Mesodermal cell (in vitro differentiated cells): ENCODE measurements around the gene XYLT1.

Experiments used
- H3K27ac ChIP-seq: 2 replicates; pipeline ENCODE4 v1.7.0; 2013; ENCODE audit warnings: mild to moderate bottlenecking, low read depth, low read length, moderate library complexity; ENCODE audit not compliant: severe bottlenecking
- H3K36me3 ChIP-seq: 2 replicates; pipeline ENCODE4 v1.7.1; 2013; ENCODE audit warnings: mild to moderate bottlenecking, low read length, moderate library complexity; ENCODE audit not compliant: control insufficient read depth, insufficient read depth
- H3K4me1 ChIP-seq: one replicate; pipeline ENCODE4 v1.7.1; 2013; ENCODE audit warnings: mild to moderate bottlenecking, low read length; ENCODE audit not compliant: insufficient read depth, control insufficient read depth, poor library complexity, severe bottlenecking
- H3K4me3 ChIP-seq: 2 replicates; pipeline ENCODE4 v1.7.0; 2013; ENCODE audit warnings: low read length, control low read depth, mild to moderate bottlenecking; ENCODE audit not compliant: insufficient read depth, poor library complexity, severe bottlenecking; ENCODE audit errors: extremely low read depth
- H3K9me3 ChIP-seq: 2 replicates; pipeline ENCODE4 v1.7.1; 2013; ENCODE audit warnings: mild to moderate bottlenecking, low read length, moderate library complexity; ENCODE audit not compliant: control insufficient read depth
- WGBS, 2 experiments: methylation state at CpG; one replicate each; pipeline ENCODE4 v1.1.5; 2013; ENCODE audit warnings: missing lambda C conversion rate in 2 of 2; ENCODE audit not compliant: insufficient coverage in 2 of 2; 5-methylcytosine and 5-hydroxymethylcytosine counted together

XYLT1 gene

GRCh38 chr16:17212606-17213005, 258.2 kb downstream of the XYLT1 start:
- H3K4me1 ChIP-seq = no peaks in the 10 kb centered on the region
- 92 to 93% methylated on average over 4 to 5 of the region's 6 CpGs for WGBS, 2 experiments
- no peak overlapping the region for H3K4me3 ChIP-seq
- peaks cover 7% of the 10 kb centered on the region for H3K9me3 ChIP-seq
- H3K36me3 ChIP-seq = peaks cover 5% of the 10 kb centered on the region
- H3K27ac ChIP-seq = no peak overlapping the region

- 38 to 63% methylated on average over 3 of the region's 4 CpGs for WGBS, 2 experiments
- Histone ChIP-seq H3K27ac (no peak overlapping the region), H3K36me3 (peaks cover 5% of the 10 kb centered on the region), H3K9me3 (peaks cover 7% of the 10 kb centered on the region), H3K4me3 (no peak overlapping the region), H3K4me1 (no peaks in the 10 kb centered on the region)
Measured at GRCh38 chr16:17211797-17212196, 259.0 kb downstream of the XYLT1 start.

- WGBS, 2 experiments = no CpG with 5 or more reads among the region's 2 CpGs
- H3K9me3 ChIP-seq = no peaks in the 10 kb centered on the region
- H3K27ac ChIP-seq = no peak overlapping the region
- H3K4me1 ChIP-seq = no peaks in the 10 kb centered on the region
- H3K36me3 ChIP-seq = no peaks in the 10 kb centered on the region
- no peak overlapping the region for H3K4me3 ChIP-seq
Measured at GRCh38 chr16:17206712-17207111, 264.0 kb downstream of the XYLT1 start.

- H3K4me1 ChIP-seq = no peaks in the 10 kb centered on the region
- H3K27ac ChIP-seq = no peak overlapping the region
- no peak overlapping the region for H3K4me3 ChIP-seq
- H3K9me3 ChIP-seq = no peaks in the 10 kb centered on the region
- WGBS, 2 experiments = 56 to 60% methylated on average over 4 to 5 of the region's 8 CpGs
- no peaks in the 10 kb centered on the region for H3K36me3 ChIP-seq
Measured at GRCh38 chr16:17205279-17206211, 265.2 kb downstream of the XYLT1 start.

- H3K27ac ChIP-seq = no peak overlapping the region
- H3K36me3 ChIP-seq = no peaks in the 10 kb centered on the region
- no CpG with 5 or more reads among the region's 2 CpGs for WGBS, 2 experiments
Measured at GRCh38 chr16:17204644-17205043, 266.1 kb downstream of the XYLT1 start.

GRCh38 chr16:17204206-17204605, 266.6 kb downstream of the XYLT1 start:
- WGBS, 2 experiments = 63 to 83% methylated on average over 2 of the region's 2 CpGs
- Histone ChIP-seq H3K9me3 (no peaks in the 10 kb centered on the region), H3K4me3 (no peak overlapping the region), H3K36me3 (no peaks in the 10 kb centered on the region), H3K4me1 (no peaks in the 10 kb centered on the region), H3K27ac (no peak overlapping the region)

More at GRCh38 chr16:17204644-17205043, 266.1 kb downstream of the XYLT1 start:
- H3K4me3 ChIP-seq = no peak overlapping the region
- no peaks in the 10 kb centered on the region for H3K4me1 ChIP-seq
- no peaks in the 10 kb centered on the region for H3K9me3 ChIP-seq

GRCh38 chr16:17203424-17203823, 267.3 kb downstream of the XYLT1 start:
- no peaks in the 10 kb centered on the region for H3K36me3 ChIP-seq
- H3K4me3 ChIP-seq = no peak overlapping the region
- no peak overlapping the region for H3K27ac ChIP-seq
- WGBS, 2 experiments = 94 to 100% methylated on average over 1 of the region's 1 CpG
- H3K9me3 ChIP-seq = no peaks in the 10 kb centered on the region
- no peaks in the 10 kb centered on the region for H3K4me1 ChIP-seq

- 100% methylated on average over 1 of the region's 3 CpGs for WGBS, 2 experiments
- Histone ChIP-seq H3K9me3 (no peaks in the 10 kb centered on the region), H3K36me3 (peaks cover 3% of the 10 kb centered on the region), H3K27ac (no peak overlapping the region), H3K4me3 (no peak overlapping the region), H3K4me1 (no peaks in the 10 kb centered on the region)
Measured at GRCh38 chr16:17199135-17199534, 271.6 kb downstream of the XYLT1 start.

GRCh38 chr16:17196526-17196925, 274.2 kb downstream of the XYLT1 start:
- H3K27ac ChIP-seq = no peak overlapping the region
- H3K36me3 ChIP-seq = peaks cover 3% of the 10 kb centered on the region
- WGBS, 2 experiments = 73% methylated on average over 3 of the region's 3 CpGs; no CpG with 5 or more reads in 1 of the 2 experiments
- H3K9me3 ChIP-seq = no peaks in the 10 kb centered on the region
- H3K4me3 ChIP-seq = no peak overlapping the region
- no peaks in the 10 kb centered on the region for H3K4me1 ChIP-seq

GRCh38 chr16:17194190-17194780, 276.5 kb downstream of the XYLT1 start:
- 55 to 66% methylated on average over 12 to 14 of the region's 14 CpGs for WGBS, 2 experiments
- Histone ChIP-seq H3K27ac (no peak overlapping the region), H3K36me3 (peaks cover 3% of the 10 kb centered on the region), H3K4me3 (no peak overlapping the region), H3K4me1 (no peaks in the 10 kb centered on the region), H3K9me3 (no peaks in the 10 kb centered on the region)
